ENCODE data around the gene SPATA4.

SPATA4 gene

DNA sequence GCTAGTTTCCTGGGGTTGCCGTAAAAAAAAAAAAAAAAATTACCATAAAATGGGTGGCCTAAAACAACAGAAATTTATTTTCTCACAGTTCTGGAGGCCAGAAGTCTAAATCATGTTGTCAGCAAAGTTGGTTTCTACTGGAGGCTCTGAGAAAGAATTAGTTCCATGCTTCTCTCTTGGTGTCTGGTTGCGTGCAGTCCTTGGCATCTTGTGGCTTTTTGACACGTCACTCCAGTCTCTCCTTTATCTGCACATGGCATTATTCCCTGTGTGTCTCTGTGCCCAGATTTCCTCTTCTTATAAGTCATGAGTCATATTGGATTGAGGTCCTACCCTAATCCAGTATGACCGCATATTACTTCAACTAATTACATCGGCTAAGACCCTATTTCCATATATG is 38.7 kb downstream of the SPATA4 start:
- H3K27me3 ChIP-seq (ENCODE audit: insufficient read depth, low read depth), result no peaks in the 10 kb centered on the region
- no peak overlapping the region for H3K4me3 ChIP-seq (IDR thresholded peaks at IDR 0.05; ENCODE audit: insufficient read depth, low read depth, low read length)
- no peaks in the 10 kb centered on the region for H3K79me2 ChIP-seq (ENCODE audit: insufficient read depth, low read depth)
- H3K9ac ChIP-seq, result no peak overlapping the region
- no peaks in the 10 kb centered on the region for H3K36me3 ChIP-seq (ENCODE audit: insufficient read depth)
- no peak overlapping the region for H3K4me2 ChIP-seq
- no peak overlapping the region for H2AFZ ChIP-seq (ENCODE audit: low read depth)
- TF ChIP-seq, protein P1, sequence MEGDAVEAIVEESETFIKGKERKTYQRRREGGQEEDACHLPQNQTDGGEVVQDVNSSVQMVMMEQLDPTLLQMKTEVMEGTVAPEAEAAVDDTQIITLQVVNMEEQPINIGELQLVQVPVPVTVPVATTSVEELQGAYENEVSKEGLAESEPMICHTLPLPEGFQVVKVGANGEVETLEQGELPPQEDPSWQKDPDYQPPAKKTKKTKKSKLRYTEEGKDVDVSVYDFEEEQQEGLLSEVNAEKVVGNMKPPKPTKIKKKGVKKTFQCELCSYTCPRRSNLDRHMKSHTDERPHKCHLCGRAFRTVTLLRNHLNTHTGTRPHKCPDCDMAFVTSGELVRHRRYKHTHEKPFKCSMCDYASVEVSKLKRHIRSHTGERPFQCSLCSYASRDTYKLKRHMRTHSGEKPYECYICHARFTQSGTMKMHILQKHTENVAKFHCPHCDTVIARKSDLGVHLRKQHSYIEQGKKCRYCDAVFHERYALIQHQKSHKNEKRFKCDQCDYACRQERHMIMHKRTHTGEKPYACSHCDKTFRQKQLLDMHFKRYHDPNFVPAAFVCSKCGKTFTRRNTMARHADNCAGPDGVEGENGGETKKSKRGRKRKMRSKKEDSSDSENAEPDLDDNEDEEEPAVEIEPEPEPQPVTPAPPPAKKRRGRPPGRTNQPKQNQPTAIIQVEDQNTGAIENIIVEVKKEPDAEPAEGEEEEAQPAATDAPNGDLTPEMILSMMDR (conservative IDR thresholded peaks at IDR 0.05; ENCODE audit: low read depth, low read length), result no peak
- H3K4me1 ChIP-seq (ENCODE audit: low read depth, poor library complexity, severe bottlenecking), result no peaks in the 10 kb centered on the region
- H4K20me1 ChIP-seq (ENCODE audit: insufficient read depth), result no peaks in the 10 kb centered on the region
- no peak overlapping the region for H3K27ac ChIP-seq

DNA sequence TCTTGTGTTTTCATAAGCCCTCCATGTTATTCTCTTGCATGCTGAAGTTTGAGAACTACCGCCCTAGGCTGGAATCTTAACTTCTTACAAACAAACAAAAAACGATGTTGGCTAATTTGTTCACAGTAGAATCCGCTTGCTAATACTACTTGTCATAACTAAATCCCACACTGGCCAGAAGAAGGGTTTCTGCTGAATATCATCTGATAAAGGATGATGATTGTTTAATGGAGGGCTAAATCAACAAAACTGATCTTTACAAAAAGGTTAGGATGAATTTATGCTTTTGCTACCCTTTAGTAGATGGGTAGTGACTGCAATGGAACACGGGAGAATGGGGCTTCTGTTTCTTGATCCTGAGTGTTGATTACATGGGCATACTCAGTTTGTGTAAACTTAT is 42.3 kb downstream of the SPATA4 start:
- Histone ChIP-seq H3K27me3 (ENCODE audit: insufficient read depth, low read depth) (no peaks in the 10 kb centered on the region), H3K4me2 (no peak overlapping the region), H4K20me1 (ENCODE audit: insufficient read depth) (no peaks in the 10 kb centered on the region), H3K27ac (no peak overlapping the region), H3K4me1 (ENCODE audit: low read depth, poor library complexity, severe bottlenecking) (no peaks in the 10 kb centered on the region), H3K36me3 (ENCODE audit: insufficient read depth) (no peaks in the 10 kb centered on the region), H3K9ac (no peak overlapping the region), H3K4me3 (IDR thresholded peaks at IDR 0.05; ENCODE audit: insufficient read depth, low read depth, low read length) (no peak overlapping the region), H2AFZ (ENCODE audit: low read depth) (no peak overlapping the region), H3K79me2 (ENCODE audit: insufficient read depth, low read depth) (no peaks in the 10 kb centered on the region)
- TF ChIP-seq, protein P1 (conservative IDR thresholded peaks at IDR 0.05; ENCODE audit: low read depth, low read length), result no peak

DNA sequence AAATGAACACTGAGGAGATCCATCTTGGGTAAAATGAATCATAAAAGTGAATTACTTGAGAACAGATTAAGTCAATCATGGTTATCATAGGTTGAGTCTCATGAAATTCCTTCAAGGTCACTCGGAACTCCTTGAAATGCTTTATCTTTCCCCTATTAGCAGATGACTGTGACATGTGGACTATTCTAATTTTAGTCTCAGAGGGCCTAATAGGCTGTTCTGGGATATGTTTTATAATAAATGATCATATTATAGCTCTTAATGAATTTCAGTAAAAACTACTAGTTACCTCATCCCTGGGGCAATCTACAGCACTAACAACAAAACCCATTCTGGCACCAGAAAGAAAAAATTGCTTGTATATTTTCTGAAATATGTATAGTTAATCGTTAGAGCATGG is 44.7 kb downstream of the SPATA4 start:
- TF ChIP-seq, protein P1 (conservative IDR thresholded peaks at IDR 0.05; ENCODE audit: low read depth, low read length), result no peak
- H2AFZ ChIP-seq (ENCODE audit: low read depth), result no peak overlapping the region
- no peak overlapping the region for H3K27ac ChIP-seq
- no peak overlapping the region for H3K4me3 ChIP-seq (IDR thresholded peaks at IDR 0.05; ENCODE audit: insufficient read depth, low read depth, low read length)
- H4K20me1 ChIP-seq (ENCODE audit: insufficient read depth), result no peaks in the 10 kb centered on the region
- H3K79me2 ChIP-seq (ENCODE audit: insufficient read depth, low read depth), result no peaks in the 10 kb centered on the region
- H3K4me1 ChIP-seq (ENCODE audit: low read depth, poor library complexity, severe bottlenecking), result no peaks in the 10 kb centered on the region
- H3K9ac ChIP-seq, result no peak overlapping the region
- H3K27me3 ChIP-seq (ENCODE audit: insufficient read depth, low read depth), result no peaks in the 10 kb centered on the region
- no peaks in the 10 kb centered on the region for H3K36me3 ChIP-seq (ENCODE audit: insufficient read depth)
- no peak overlapping the region for H3K4me2 ChIP-seq

DNA sequence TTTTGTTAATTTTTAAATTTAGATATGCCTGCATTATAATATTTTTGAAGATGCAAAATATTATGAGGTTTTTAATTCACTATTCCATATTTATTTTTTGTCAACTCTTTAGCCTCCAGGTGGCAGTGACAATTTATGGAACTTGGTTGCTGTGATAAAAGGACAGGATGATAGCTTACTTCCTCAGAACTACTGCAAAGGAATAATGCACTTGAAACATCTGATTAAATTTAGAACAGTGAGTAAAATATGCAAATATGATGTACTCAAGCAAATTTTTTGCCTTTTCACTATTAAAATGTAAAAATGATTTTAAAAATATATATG is 45.1 kb downstream of the SPATA4 start:
- Histone ChIP-seq H3K4me3 (IDR thresholded peaks at IDR 0.05; ENCODE audit: insufficient read depth, low read depth, low read length) (no peak overlapping the region), H3K9ac (no peak overlapping the region), H3K27ac (no peak overlapping the region), H4K20me1 (ENCODE audit: insufficient read depth) (no peaks in the 10 kb centered on the region), H3K4me2 (no peak overlapping the region), H3K27me3 (ENCODE audit: insufficient read depth, low read depth) (no peaks in the 10 kb centered on the region), H2AFZ (ENCODE audit: low read depth) (no peak overlapping the region), H3K36me3 (ENCODE audit: insufficient read depth) (no peaks in the 10 kb centered on the region), H3K4me1 (ENCODE audit: low read depth, poor library complexity, severe bottlenecking) (no peaks in the 10 kb centered on the region), H3K79me2 (ENCODE audit: insufficient read depth, low read depth) (no peaks in the 10 kb centered on the region)
- TF ChIP-seq, protein P1 (conservative IDR thresholded peaks at IDR 0.05; ENCODE audit: low read depth, low read length), result no peak

Data from KMS-11 (cell line).